Effector memory CD4-positive, alpha-beta T cell (primary cell): ENCODE results near the gene NDRG4.

ENCODE experiments used
- DNase-seq, 3 donors: peaks; one replicate each; pipeline ENCODE4 v3.0.0-alpha.2; 2020
- H3K27ac ChIP-seq: 2 replicates; pipeline ENCODE4 v1.7.0; 2013; ENCODE audit warnings: mild to moderate bottlenecking, low read length, moderate library complexity; ENCODE audit not compliant: insufficient read depth, poor library complexity, severe bottlenecking
- H3K27me3 ChIP-seq: replicated peaks from 2 replicates; pipeline ENCODE4 v1.7.0; 2013; ENCODE audit warnings: mild to moderate bottlenecking, low read length; ENCODE audit not compliant: insufficient read depth, control insufficient read depth, poor library complexity, severe bottlenecking
- H3K36me3 ChIP-seq: 2 replicates; pipeline ENCODE4 v1.7.0; 2013; ENCODE audit warnings: mild to moderate bottlenecking, low read length, moderate library complexity; ENCODE audit not compliant: control insufficient read depth, insufficient read depth
- H3K4me1 ChIP-seq: 2 replicates; pipeline ENCODE4 v1.7.0; 2013; ENCODE audit warnings: low read length, mild to moderate bottlenecking; ENCODE audit not compliant: control insufficient read depth, insufficient read depth, poor library complexity, severe bottlenecking
- H3K4me3 ChIP-seq: 2 replicates; pipeline ENCODE4 v1.7.0; 2013; ENCODE audit warnings: low read length, low read depth, mild to moderate bottlenecking; ENCODE audit not compliant: insufficient read depth, poor library complexity, severe bottlenecking
- H3K9me3 ChIP-seq: 2 replicates; pipeline ENCODE4 v1.7.0; 2013; ENCODE audit warnings: mild to moderate bottlenecking, low read length, moderate library complexity; ENCODE audit not compliant: control insufficient read depth

Gene NDRG4

GRCh38 chr16:58541711-58542110 lies 41.8 kb downstream of the NDRG4 start:
- Histone ChIP-seq H3K9me3 (no peaks in the 10 kb centered on the region), H3K27me3 (no peaks in the 10 kb centered on the region), H3K36me3 (peaks cover 94% of the 10 kb centered on the region), H3K4me3 (no peak overlapping the region), H3K4me1 (no peaks in the 10 kb centered on the region), H3K27ac (no peak overlapping the region)
- no peak for DNase-seq

DNA sequence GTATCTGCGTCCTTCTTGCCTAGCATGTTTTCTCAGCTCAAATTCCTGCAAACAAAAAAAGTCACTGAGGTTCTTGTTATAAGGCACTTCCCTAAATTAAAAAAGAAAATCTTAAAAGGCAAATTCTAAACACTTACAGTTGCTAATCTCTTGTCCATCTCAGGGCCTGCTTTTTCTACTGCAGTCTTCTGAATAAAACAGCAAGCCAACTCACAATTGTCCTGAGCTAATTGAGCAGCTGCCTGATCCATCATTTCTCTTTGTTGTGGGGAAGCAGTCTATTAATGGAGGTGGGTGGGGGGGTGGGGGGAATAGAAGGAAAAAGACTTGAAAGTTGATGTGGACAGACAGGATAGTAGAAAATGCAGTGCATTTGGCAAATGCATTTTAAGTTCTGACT lies 42.3 kb downstream of the NDRG4 start:
- DNase-seq: no peak
- Histone ChIP-seq H3K4me1 (no peaks in the 10 kb centered on the region), H3K4me3 (no peak overlapping the region), H3K36me3 (peaks cover 94% of the 10 kb centered on the region), H3K27me3 (no peaks in the 10 kb centered on the region), H3K27ac (no peak overlapping the region), H3K9me3 (no peaks in the 10 kb centered on the region)

GRCh38 chr16:58543685-58544084 lies 43.7 kb downstream of the NDRG4 start:
- H3K36me3 ChIP-seq: peaks cover 89% of the 10 kb centered on the region
- no peaks in the 10 kb centered on the region for H3K4me1 ChIP-seq
- no peaks in the 10 kb centered on the region for H3K9me3 ChIP-seq
- H3K27me3 ChIP-seq: no peaks in the 10 kb centered on the region
- no peak overlapping the region for H3K27ac ChIP-seq
- no peak for DNase-seq
- no peak overlapping the region for H3K4me3 ChIP-seq

DNA sequence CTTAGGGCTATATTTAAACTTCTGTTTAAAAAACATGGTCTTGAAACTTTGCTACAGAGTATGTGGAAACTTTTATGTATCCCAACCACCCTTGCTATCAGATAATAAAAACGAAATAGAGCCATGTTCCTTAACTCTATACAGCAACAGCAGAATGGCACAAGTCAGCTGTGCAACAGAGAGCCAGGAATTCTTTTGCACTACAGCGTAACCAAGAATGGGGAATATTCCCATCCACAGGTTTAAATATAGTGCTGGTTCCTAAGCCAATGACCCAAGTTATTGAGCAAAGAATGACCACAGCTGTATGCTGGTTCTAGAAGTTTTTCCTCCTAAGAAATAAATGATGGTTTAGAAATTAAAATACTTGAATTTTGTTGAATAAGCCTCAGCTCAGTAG lies 48.4 kb downstream of the NDRG4 start:
- no peaks in the 10 kb centered on the region for H3K4me1 ChIP-seq
- H3K4me3 ChIP-seq: no peak overlapping the region
- no peaks in the 10 kb centered on the region for H3K27me3 ChIP-seq
- no peak for DNase-seq
- no peaks in the 10 kb centered on the region for H3K9me3 ChIP-seq
- H3K27ac ChIP-seq: no peak overlapping the region
- H3K36me3 ChIP-seq: peaks cover 92% of the 10 kb centered on the region

- H3K36me3 ChIP-seq: peaks cover 91% of the 10 kb centered on the region
- H3K27ac ChIP-seq: no peak overlapping the region
- H3K9me3 ChIP-seq: no peaks in the 10 kb centered on the region
- no peaks in the 10 kb centered on the region for H3K4me1 ChIP-seq
- H3K4me3 ChIP-seq: no peak overlapping the region
- H3K27me3 ChIP-seq: no peaks in the 10 kb centered on the region
- no peak for DNase-seq
These were observed 51.6 kb downstream of the NDRG4 start for GRCh38 chr16:58551496-58551895.

DNA sequence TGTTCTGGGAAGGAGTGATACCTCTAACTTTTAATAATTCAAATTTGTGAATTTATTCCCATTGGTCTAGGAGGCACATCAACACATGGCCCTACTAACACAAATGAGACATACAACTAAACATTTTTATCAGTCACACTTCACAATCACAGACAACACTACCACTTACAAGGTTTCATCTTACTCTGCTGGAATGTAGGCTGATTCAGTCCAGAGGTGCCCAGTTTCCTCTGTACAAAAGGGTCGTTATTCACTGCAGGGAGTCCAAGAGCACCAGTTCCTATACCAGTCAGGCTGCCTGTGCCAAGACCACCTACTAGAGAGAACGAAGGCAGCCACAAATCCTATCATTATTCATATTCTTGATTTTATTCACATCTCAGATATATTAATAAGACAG lies 56.7 kb downstream of the NDRG4 start:
- Histone ChIP-seq H3K9me3 (no peaks in the 10 kb centered on the region), H3K27ac (no peak overlapping the region), H3K4me3 (no peak overlapping the region), H3K27me3 (no peaks in the 10 kb centered on the region), H3K36me3 (peaks cover 77% of the 10 kb centered on the region), H3K4me1 (no peaks in the 10 kb centered on the region)
- DNase-seq: no peak
